ENCODE results near the gene ABCC12. TPM values are rescaled to one million over a fixed set of nuclear protein-coding genes. Genes with fewer than 3 reads are reported as not detected.
A peak's percentile ranks its signal among the peaks of the same experiment; 100 is the strongest.

Gene ABCC12
- total and polyA plus RNA-seq, 8 donors = 0.06 to 0.26 (median 0.18) TPM; not detected in 2

DNA sequence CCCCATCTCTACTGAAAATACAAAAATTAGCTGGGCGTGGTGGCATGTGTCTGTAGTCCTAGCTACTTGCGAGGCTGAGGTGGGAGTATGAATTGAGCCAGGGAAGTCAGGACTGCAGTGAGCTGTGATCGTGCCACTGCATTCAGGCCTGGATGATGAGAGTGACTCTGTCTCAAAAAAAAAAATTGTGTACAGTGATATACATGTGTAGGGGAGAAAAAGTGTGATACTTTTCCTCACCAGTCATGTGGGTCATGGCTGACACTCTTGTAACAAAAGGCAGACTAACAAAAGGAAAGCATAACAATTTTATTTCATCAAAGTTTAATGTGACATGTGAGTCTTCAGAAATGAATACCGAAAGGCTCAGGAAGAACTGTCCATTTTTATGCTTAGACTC lies 2.0 kb upstream of the ABCC12 start:
- no peaks in the 10 kb centered on the region for H3K36me3 ChIP-seq
- ATAC-seq (no peak), DNase-seq (no peak)
- TF ChIP-seq CTCF (IDR thresholded peaks at IDR 0.05) = no peak
- H3K27me3 ChIP-seq = peaks cover 0 to 3% of the 10 kb centered on the region in 2 donors
- H3K9me3 ChIP-seq = no peaks in the 10 kb centered on the region
- intact Hi-C loops (cut with DNase I) = loop anchor here in 1 of 2 donors (5.0 kb wide), 1 partner anchor 1015 kb away; the partner anchor contains the start of gene NETO2
- H3K4me1 ChIP-seq = peaks cover 0 to 14% of the 10 kb centered on the region in 2 donors
- no peak overlapping the region for H3K27ac ChIP-seq
- no peak overlapping the region for H3K4me3 ChIP-seq

GRCh38 chr16:48157302-48157701 lies 1.5 kb upstream of the ABCC12 start:
- no peaks in the 10 kb centered on the region for H3K36me3 ChIP-seq
- no peaks in the 10 kb centered on the region for H3K9me3 ChIP-seq
- no peak overlapping the region for H3K4me3 ChIP-seq
- intact Hi-C loops (cut with DNase I) = loop anchor here in 1 of 2 donors (5.0 kb wide), 1 partner anchor 1015 kb away; the partner anchor contains the start of gene NETO2
- no peak overlapping the region for H3K27ac ChIP-seq
- TF ChIP-seq CTCF (IDR thresholded peaks at IDR 0.05) = no peak
- peaks cover 0 to 3% of the 10 kb centered on the region in 2 donors for H3K27me3 ChIP-seq
- H3K4me1 ChIP-seq = peaks cover 0 to 14% of the 10 kb centered on the region in 2 donors
- ATAC-seq (no peak), DNase-seq (no peak)

DNA sequence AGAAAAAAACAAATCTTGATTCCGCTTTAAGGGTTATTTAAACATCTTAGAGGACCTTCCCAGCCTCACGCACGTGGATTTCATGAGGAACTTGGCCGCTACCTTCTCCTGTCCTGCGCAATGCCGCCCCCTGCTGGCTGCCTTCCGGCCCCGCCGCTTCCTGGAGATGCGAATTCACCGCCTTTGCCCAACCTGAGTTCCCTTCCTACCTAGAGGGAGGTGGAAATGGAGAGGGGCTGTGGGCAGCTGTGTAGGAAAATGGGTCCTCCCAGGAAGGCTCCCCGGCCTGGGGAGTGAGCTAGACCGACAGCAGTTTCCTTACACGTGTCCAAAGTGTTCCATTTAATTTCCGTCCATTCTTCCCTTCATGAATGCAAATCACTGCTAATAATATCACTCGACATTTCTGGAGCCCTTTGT lies 1.0 kb upstream of the ABCC12 start:
- H3K27ac ChIP-seq = peak overlapping the region in 1 of 2 donors; percentile 6
- H3K27me3 ChIP-seq = peaks cover 0 to 3% of the 10 kb centered on the region in 2 donors
- peak; percentile 89 to 94 for TF ChIP-seq CTCF (IDR thresholded peaks at IDR 0.05)
- peaks cover 0 to 14% of the 10 kb centered on the region in 2 donors for H3K4me1 ChIP-seq
- intact Hi-C loops (cut with DNase I) = loop anchor here in 1 of 2 donors (5.0 kb wide), 1 partner anchor 1014 kb away; the partner anchor contains the start of gene NETO2
- H3K4me3 ChIP-seq = peak overlapping the region in 1 of 2 donors; percentile 8
- ATAC-seq (peak; percentile 98), DNase-seq (peak; percentile 61 to 98 (median 84))
- H3K9me3 ChIP-seq = no peaks in the 10 kb centered on the region
- no peaks in the 10 kb centered on the region for H3K36me3 ChIP-seq

DNA sequence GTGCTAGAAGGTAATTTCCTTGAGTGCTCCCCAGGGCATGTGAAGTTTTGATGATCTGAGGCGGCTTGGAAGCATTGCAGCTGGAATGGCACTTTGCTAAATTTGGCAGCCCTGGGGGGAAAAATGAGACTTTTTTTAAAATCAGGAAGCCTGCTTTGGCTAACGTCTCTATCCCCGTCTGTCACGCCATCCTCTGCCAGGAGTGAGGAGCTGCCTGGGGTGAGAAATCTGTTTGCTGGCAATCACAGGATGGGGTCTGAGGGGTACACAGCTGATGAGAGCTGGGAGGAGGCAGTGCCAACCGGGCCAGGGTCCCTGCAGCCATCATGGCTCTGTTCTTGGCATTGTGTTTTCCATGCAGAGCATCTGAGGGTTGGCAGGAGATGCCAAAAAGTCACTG lies 2.0 kb downstream of the ABCC12 start:
- no peak overlapping the region for H3K27ac ChIP-seq
- peaks cover 0 to 11% of the 10 kb centered on the region in 2 donors for H3K9me3 ChIP-seq
- no peak overlapping the region for H3K4me3 ChIP-seq
- H3K36me3 ChIP-seq = no peaks in the 10 kb centered on the region
- no peak for ATAC-seq
- peaks cover 0 to 3% of the 10 kb centered on the region in 2 donors for H3K27me3 ChIP-seq
- peaks cover 0 to 14% of the 10 kb centered on the region in 2 donors for H3K4me1 ChIP-seq
- intact Hi-C loops (cut with DNase I) = no loop called here
- TF ChIP-seq CTCF (IDR thresholded peaks at IDR 0.05) = no peak
- no peak for DNase-seq

DNA sequence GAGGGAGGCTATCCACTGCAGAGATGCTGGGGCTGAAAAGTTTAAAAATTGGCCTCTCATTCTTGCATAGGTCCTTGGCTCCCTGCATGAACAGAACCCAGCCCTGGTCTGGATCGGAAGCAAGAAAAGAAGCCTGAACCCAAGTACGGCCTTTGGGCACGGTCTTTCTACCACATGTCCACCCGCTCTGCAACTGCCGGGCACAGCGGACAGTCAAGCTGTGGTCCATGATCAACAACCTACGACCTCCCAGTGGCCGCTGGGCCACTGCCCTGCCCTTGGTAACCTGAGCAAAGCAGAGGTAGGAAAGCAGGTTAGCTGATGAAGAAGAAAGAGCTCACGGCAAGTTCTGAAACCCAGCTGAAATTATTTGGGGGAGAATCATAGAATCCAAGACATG lies 3.6 kb downstream of the ABCC12 start:
- Histone ChIP-seq H3K4me3 (no peak overlapping the region), H3K27ac (no peak overlapping the region), H3K9me3 (peaks cover 0 to 15% of the 10 kb centered on the region in 2 donors), H3K36me3 (no peaks in the 10 kb centered on the region), H3K4me1 (peaks cover 0 to 6% of the 10 kb centered on the region in 2 donors), H3K27me3 (peaks cover 0 to 3% of the 10 kb centered on the region in 2 donors)
- intact Hi-C loops (cut with DNase I) = no loop called here
- ATAC-seq (no peak), DNase-seq (no peak)
- no peak for TF ChIP-seq CTCF (IDR thresholded peaks at IDR 0.05)
